ENCODE results near the gene ZNF679.

- TF ChIP-seq CTCF (conservative IDR thresholded peaks at IDR 0.05 in 1 of 2, IDR thresholded peaks at IDR 0.05 in 1 of 2; ENCODE audit: low read depth in 1 of 2, low read length in 2 of 2) = no peak
- TF ChIP-seq EZH2 (IDR thresholded peaks at IDR 0.05; ENCODE audit: low read length, missing control alignments) = no peak
These were observed 21.4 kb upstream of the ZNF679 start, which contains the start of gene ZNF735 for GRCh38 chr7:64206903-64207302.
